ENCODE results near the gene LCORL.

LCORL gene

GRCh38 chr4:17823871-17824669, 197.5 kb downstream of the LCORL start:
- TF ChIP-seq CTCF (IDR thresholded peaks at IDR 0.05) = no peak

GRCh38 chr4:17817027-17817426, 204.5 kb downstream of the LCORL start:
- TF ChIP-seq CTCF (IDR thresholded peaks at IDR 0.05) = peak; percentile 54; the same call in 1 of the 2 replicates

- no peak for TF ChIP-seq CTCF (IDR thresholded peaks at IDR 0.05)
Measured at GRCh38 chr4:17816142-17816541, 205.4 kb downstream of the LCORL start.

GRCh38 chr4:17814140-17814539, 207.4 kb downstream of the LCORL start:
- TF ChIP-seq CTCF (IDR thresholded peaks at IDR 0.05) = no peak

GRCh38 chr4:17812801-17813200, 208.8 kb downstream of the LCORL start:
- no peak for TF ChIP-seq CTCF (IDR thresholded peaks at IDR 0.05)

GRCh38 chr4:17812125-17812524, 209.4 kb downstream of the LCORL start:
- no peak for TF ChIP-seq CTCF (IDR thresholded peaks at IDR 0.05)

GRCh38 chr4:17811078-17811603, 210.4 kb downstream of the LCORL start:
- TF ChIP-seq CTCF (IDR thresholded peaks at IDR 0.05) = no peak

Data from LNCAP (cell line).